OCI-LY1 (cell line): ENCODE data around the gene MAP3K19.

ENCODE experiments used
- H2AFZ ChIP-seq: fragments of 200-600 bp; sonication (generic), shearing (Covaris generic); 2 replicates; pipeline ENCODE4 v1.6.0; 2014; ENCODE audit warnings: antibody characterized with exemption, mild to moderate bottlenecking, low read length
- H3F3A ChIP-seq: fragments of 200-600 bp; sonication (generic), shearing (Covaris generic); 2 replicates; pipeline ENCODE4 v1.6.0; 2014; ENCODE audit warnings: mild to moderate bottlenecking, antibody characterized with exemption, low read length, moderate library complexity; ENCODE audit not compliant: insufficient read depth
- H3K27ac ChIP-seq: fragments of 200-600 bp; sonication (generic); 2 replicates; pipeline ENCODE4 v1.5.1; 2014; ENCODE audit warnings: low read length, mixed run types, mild to moderate bottlenecking, low read depth; ENCODE audit not compliant: poor library complexity, severe bottlenecking
- H3K27me3 ChIP-seq: fragments of 200-600 bp; sonication (generic); 2 replicates; pipeline ENCODE4 v1.6.0; 2014; ENCODE audit warnings: antibody characterized with exemption, mild to moderate bottlenecking, low read length, moderate library complexity; ENCODE audit not compliant: insufficient read depth
- H3K36me3 ChIP-seq: fragments of 200-600 bp; sonication (generic); 2 replicates; pipeline ENCODE4 v1.6.1; 2014; ENCODE audit warnings: mild to moderate bottlenecking, antibody characterized with exemption, low read length, moderate library complexity, mixed read lengths; ENCODE audit not compliant: insufficient read depth
- H3K4me1 ChIP-seq: fragments of 200-600 bp; sonication (generic); 2 replicates; pipeline ENCODE4 v1.5.1; 2014; ENCODE audit warnings: mild to moderate bottlenecking, low read length, moderate library complexity; ENCODE audit not compliant: insufficient read depth, severe bottlenecking
- H3K4me2 ChIP-seq: fragments of 200-600 bp; sonication (generic), shearing (Covaris generic); 2 replicates; pipeline ENCODE4 v1.6.1; 2014; ENCODE audit warnings: low read length
- H3K4me3 ChIP-seq: fragments of 200-600 bp; sonication (generic); 2 replicates; pipeline ENCODE4 v1.5.1; 2014; ENCODE audit warnings: low read length, low read depth, mild to moderate bottlenecking, mixed read lengths; ENCODE audit not compliant: poor library complexity, severe bottlenecking
- H3K79me2 ChIP-seq: fragments of 200-600 bp; shearing (Covaris generic); 2 replicates; pipeline ENCODE4 v1.6.1; 2016; ENCODE audit warnings: mixed run types, low read length, mixed read lengths; ENCODE audit not compliant: insufficient read depth
- H3K9ac ChIP-seq: fragments of 200-600 bp; sonication (generic), shearing (Covaris generic); 2 replicates; pipeline ENCODE4 v1.6.1; 2014; ENCODE audit warnings: mild to moderate bottlenecking, low read length, mixed read lengths
- H3K9me2 ChIP-seq: fragments of 200-600 bp; sonication (generic), shearing (Covaris generic); 2 replicates; pipeline ENCODE4 v1.6.1; 2014; ENCODE audit warnings: low read depth, mild to moderate bottlenecking, low read length, mixed read lengths
- H3K9me3 ChIP-seq: fragments of 200-600 bp; shearing (Covaris generic); 2 replicates; pipeline ENCODE4 v1.6.1; 2014; ENCODE audit warnings: low read length, mixed read lengths
- H4K20me1 ChIP-seq: fragments of 200-600 bp; sonication (generic), shearing (Covaris generic); 2 replicates; pipeline ENCODE4 v1.6.0; 2016; ENCODE audit warnings: mild to moderate bottlenecking, low read length; ENCODE audit not compliant: insufficient read depth
- EZH2 ChIP-seq: fragments of 200-600 bp; sonication (generic), shearing (Covaris generic); IDR thresholded peaks from 2 replicates; pipeline ENCODE4 v1.8.0; 2017; ENCODE audit warnings: borderline replicate concordance, mixed run types, mild to moderate bottlenecking, antibody characterized with exemption, low read length, moderate library complexity, mixed read lengths
- TF ChIP-seq, protein P1 (sequence below): fragments of 200-600 bp; sonication (generic), shearing (Covaris generic); IDR thresholded peaks from 2 replicates; pipeline ENCODE4 v1.5.1; 2017; ENCODE audit warnings: mild to moderate bottlenecking, antibody characterized with exemption, low read length, moderate library complexity, mixed read lengths

The MAP3K19 gene

DNA sequence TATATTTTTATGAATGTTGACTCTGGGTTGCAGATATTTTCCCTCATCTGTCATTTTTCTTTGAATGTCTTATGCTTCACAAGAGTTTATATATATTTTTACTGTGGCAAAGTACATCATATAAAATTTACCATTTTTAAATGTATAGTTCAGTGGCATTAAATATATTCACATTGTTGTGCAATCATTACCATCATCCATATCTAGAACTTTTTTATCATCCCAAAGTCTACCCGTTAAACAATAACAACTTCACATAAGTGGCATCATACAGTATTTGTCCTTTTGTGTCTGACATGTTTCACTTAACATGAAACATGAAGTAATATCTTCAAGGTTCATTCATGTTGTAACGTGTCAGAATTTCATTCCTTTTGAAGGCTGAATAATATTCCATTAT is 29.3 kb upstream of the MAP3K19 start:
- peaks cover 38% of the 10 kb centered on the region for H3K36me3 ChIP-seq

DNA sequence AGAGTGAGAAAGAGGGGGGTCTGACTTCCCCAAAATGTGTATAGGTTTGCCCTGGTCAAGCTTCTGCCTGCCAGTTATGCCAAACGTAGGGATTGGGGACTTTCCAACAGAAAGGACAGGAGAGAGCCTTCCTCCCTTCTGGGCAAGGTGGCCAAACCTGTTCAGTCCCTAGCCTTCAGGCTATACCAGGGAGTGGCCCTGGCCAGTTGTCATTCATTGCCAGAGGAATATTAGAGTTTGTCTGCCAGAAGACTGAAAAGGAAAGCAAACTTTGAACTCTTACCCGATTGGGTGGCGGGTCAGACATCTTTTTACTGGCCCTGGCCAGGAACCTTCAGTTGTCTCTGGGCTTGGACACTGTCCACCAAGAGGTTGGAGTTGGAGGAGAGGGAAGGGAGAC is 27.0 kb upstream of the MAP3K19 start:
- Histone ChIP-seq H3K4me2 (no peak overlapping the region), H3K9me3 (peaks cover 28% of the 10 kb centered on the region), H3K4me3 (no peak overlapping the region), H3K27me3 (no peaks in the 10 kb centered on the region), H3K4me1 (no peaks in the 10 kb centered on the region), H3K27ac (no peak overlapping the region), H3F3A (no peaks in the 10 kb centered on the region), H2AFZ (no peak overlapping the region), H4K20me1 (no peaks in the 10 kb centered on the region), H3K79me2 (peaks cover 13% of the 10 kb centered on the region), H3K9ac (no peak overlapping the region), H3K9me2 (no peaks in the 10 kb centered on the region), H3K36me3 (peaks cover 37% of the 10 kb centered on the region)
- no peak for TF ChIP-seq EZH2
- TF ChIP-seq, protein P1, sequence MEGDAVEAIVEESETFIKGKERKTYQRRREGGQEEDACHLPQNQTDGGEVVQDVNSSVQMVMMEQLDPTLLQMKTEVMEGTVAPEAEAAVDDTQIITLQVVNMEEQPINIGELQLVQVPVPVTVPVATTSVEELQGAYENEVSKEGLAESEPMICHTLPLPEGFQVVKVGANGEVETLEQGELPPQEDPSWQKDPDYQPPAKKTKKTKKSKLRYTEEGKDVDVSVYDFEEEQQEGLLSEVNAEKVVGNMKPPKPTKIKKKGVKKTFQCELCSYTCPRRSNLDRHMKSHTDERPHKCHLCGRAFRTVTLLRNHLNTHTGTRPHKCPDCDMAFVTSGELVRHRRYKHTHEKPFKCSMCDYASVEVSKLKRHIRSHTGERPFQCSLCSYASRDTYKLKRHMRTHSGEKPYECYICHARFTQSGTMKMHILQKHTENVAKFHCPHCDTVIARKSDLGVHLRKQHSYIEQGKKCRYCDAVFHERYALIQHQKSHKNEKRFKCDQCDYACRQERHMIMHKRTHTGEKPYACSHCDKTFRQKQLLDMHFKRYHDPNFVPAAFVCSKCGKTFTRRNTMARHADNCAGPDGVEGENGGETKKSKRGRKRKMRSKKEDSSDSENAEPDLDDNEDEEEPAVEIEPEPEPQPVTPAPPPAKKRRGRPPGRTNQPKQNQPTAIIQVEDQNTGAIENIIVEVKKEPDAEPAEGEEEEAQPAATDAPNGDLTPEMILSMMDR = no peak

More for the DNA sequence above, 29.3 kb upstream of the MAP3K19 start:
- Histone ChIP-seq H3K4me2 (no peak overlapping the region), H4K20me1 (no peaks in the 10 kb centered on the region), H3K27me3 (no peaks in the 10 kb centered on the region), H3K9me3 (peaks cover 20% of the 10 kb centered on the region), H3K9me2 (no peaks in the 10 kb centered on the region), H3K9ac (no peak overlapping the region), H3K27ac (no peak overlapping the region), H3K79me2 (peaks cover 7% of the 10 kb centered on the region; the same call in 1 of the 2 replicates), H3K4me3 (no peak overlapping the region), H3F3A (no peaks in the 10 kb centered on the region), H3K4me1 (no peaks in the 10 kb centered on the region), H2AFZ (no peak overlapping the region)
- TF ChIP-seq, protein P1 = no peak
- no peak for TF ChIP-seq EZH2

DNA sequence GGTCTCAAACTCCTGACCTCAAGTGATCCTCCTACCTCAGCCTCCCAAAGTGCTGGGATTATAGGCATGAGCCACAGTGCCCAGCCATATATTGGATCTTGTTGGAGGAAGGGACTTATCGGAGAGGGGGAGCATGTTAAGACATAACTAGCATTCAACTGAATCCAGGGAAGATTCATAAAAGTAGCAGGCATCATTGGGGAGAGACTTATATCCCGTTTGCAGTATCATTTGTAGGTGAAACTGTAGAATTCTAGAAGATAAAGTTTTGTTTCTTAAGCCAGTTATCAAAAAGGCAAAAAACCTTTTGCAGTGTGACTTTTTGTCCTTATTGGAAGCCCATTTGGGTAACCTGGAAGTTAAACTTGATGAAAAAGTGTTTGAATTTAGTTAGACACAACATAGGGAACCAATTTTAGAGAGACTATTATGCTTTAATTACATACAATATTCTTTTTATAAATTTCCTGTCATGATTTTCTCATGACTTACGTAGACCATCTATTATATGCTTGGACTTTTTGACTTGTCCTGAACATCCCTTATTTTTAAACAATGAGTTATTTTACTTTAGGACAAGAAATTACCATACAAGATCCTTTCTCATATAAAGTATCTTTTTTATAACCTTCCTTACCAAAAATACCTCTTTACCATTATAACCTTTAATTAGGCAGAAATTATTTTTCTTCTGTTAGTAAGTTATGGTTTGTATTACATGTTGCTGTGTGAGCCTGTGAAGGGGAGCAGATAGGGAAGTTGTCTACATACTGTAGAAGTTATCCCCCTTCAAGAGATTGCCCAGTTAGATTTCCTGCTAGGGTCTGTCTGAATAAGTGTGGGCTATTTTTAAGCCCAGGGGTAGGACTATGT is 25.1 kb upstream of the MAP3K19 start:
- Histone ChIP-seq H3K36me3 (peaks cover 39% of the 10 kb centered on the region), H3F3A (no peaks in the 10 kb centered on the region), H3K27me3 (no peaks in the 10 kb centered on the region)

More for the DNA sequence above, 25.1 kb upstream of the MAP3K19 start:
- Histone ChIP-seq H3K4me3 (no peak overlapping the region), H3K4me1 (no peaks in the 10 kb centered on the region), H3K79me2 (peaks cover 20% of the 10 kb centered on the region), H3K9ac (no peak overlapping the region), H3K27ac (no peak overlapping the region), H3K9me3 (peaks cover 33% of the 10 kb centered on the region), H3K4me2 (no peak overlapping the region), H4K20me1 (no peaks in the 10 kb centered on the region), H3K9me2 (no peaks in the 10 kb centered on the region), H2AFZ (no peak overlapping the region)
- TF ChIP-seq, protein P1 = no peak
- no peak for TF ChIP-seq EZH2
